UCSD-AML1 (cell line): ENCODE results near the gene P2RX3.

Experiments
- DNase-seq: peaks from one replicate; lab custom pipeline; 2025; ENCODE audit not compliant: unreplicated experiment; lab: John Stamatoyannopoulos, UW

Gene P2RX3

DNA sequence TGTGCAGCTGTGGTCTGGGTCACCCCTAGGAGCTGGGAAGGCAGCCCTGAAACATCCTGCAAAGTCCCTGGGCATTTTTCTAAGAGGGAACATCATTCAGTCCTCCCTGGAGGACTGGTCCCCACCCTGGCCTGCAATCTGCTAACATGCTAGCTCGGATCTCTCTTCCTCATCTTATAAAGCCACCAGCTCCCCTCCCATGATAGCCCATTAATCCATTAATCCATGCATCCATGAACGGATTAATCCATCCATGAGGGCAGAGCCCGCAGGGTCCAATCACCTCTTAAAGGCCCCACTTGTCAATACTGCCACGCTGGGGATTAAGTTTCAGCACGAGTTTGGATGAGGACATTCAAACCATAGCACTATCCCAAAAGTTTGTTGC, 30.7 kb downstream of the P2RX3 start:
- DNase-seq, result no peak

- no peak for DNase-seq
Observed at GRCh38 chr11:57370251-57370650, 32.1 kb downstream of the P2RX3 start.

DNA sequence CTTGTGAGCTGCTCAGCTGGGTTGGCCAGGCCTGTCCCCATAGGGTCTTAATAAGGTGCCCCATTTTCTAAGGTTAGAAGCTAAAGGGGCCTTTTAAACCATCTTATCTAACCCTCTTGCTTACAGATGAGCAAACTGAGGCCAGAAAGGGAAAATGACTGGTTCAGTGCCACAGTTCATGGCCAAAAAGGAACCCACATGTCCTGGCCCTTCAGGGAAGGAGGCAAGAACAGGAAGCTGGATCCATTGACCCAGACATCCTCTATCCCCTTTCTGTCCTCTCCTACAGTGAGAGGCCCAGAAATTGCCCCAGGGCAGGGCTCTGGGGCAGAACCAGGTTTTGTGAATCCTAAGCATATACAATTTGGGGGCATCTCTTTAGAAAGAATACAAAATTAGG, 32.8 kb downstream of the P2RX3 start:
- DNase-seq, result no peak

GRCh38 chr11:57373146-57373545, 35.0 kb downstream of the P2RX3 start:
- no peak for DNase-seq

DNA sequence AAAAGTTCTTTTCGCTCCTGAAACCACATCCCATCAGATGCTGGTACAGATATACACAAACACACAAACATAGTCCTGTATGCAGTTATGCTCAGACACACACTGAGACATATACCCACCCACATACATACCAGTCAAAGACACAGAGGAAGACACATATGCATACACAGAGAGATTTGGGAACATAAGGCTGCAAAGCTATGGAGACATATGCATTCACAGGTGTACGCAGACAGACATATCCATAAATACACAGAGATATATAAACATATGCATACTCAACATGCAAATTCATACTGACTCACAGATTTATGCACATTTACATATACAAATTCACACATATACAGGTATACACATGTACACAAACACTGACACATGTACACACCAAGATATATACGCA, 36.8 kb downstream of the P2RX3 start:
- DNase-seq, result no peak

DNA sequence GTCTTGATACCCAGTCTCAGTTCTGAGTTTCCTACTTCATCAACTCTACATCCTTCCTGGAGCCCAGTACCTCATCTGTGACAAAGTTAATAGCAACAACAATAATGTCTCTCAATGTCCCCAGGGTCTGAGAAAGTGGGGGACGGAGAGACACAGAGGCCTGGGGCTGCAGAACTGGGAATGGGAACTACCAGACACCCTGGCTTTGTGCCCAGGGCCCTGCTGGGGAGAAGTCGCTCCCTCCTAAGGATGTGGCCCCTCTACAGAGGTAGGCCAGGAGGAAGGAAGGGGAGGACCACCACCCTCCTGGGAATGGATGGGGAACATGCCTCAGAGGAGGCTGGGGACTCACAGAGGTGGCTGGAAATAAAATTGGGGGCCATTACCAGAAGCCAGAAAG, 37.3 kb downstream of the P2RX3 start:
- DNase-seq, result no peak

- no peak for DNase-seq
Observed at GRCh38 chr11:57376095-57377090, 38.2 kb downstream of the P2RX3 start.

DNA sequence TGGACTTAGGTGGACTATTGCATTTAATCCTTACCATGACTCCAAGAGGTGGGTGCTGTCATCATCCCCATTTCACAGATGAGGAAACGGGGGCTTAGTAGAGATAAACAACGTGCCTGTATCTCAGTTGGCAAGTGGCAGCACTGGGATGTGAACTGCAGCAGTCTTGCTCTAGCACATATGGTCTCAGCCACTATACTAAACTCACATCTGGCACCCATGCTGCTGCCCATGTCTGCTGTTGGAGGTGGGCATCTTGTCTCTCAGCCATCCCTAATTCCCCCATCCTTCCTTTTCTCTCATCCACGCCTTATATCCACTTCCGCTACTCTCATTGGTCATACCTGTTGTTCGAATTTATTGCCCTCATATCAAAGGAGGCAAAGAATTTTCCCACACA, 39.0 kb downstream of the P2RX3 start:
- DNase-seq, result no peak

DNA sequence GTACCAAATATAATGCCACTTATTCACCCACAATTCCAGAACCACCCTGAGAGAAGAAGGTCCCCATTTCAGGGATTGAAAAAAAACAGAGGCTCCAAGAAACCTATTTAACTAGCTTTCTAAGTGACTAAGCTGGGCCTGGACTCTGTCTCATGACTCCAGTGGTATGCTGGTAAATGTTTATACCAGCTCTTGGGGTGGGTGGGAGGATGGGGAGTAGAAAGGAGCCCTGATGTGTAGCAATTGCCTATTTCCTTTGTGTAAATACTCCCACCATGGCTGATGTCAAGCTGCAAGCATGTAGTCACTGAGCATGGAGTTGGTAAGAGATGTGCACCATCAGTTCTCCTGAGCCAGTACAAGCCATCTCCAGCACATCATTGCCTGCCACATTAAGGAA, 40.0 kb downstream of the P2RX3 start:
- DNase-seq, result no peak

- peak; percentile 22 for DNase-seq
Observed at GRCh38 chr11:57379732-57380131, 41.6 kb downstream of the P2RX3 start.

GRCh38 chr11:57380975-57381374, 42.8 kb downstream of the P2RX3 start, which contains the start of gene PRG3:
TSS of gene PRG3 (minus strand) at chr11:57381150. CDS start at chr11:57380708, 442 bp downstream.
- no peak for DNase-seq

DNA sequence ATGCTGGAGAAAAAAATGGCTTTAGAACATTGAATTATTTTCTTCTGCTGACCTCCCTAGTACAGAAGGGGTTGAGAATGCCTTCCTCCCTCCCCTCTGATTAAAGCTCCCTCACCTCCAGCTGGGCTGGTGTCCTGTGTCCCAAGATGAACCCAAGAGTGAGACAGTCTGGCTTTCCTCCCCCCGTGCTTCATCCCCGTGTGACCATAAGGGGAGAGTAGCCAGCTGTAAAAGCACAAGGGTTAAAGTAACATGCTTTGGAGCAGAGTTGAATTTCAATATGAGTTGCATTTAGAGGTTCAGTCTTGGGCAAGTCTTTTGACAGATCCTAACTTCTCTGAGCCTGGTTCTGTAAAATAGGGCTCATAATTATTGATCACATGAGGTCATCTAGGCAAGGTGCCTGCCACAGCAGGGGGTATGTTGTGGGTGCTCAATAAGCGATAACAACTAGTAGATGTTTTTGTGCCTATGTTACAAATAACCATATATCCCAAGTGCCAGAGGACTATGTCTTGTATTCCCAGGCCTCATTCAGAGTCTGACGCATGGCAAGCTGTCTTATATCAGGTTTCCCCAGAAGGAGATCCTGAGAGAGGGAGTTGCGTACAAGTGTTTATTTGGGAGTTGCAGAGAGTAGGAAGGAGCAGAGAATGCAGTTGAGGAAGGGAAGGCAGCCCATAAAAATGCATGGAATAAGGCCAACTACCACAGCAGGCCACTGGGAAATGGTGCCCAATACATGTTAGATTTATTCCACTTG, 48.2 kb downstream of the P2RX3 start:
- DNase-seq, result no peak

DNA sequence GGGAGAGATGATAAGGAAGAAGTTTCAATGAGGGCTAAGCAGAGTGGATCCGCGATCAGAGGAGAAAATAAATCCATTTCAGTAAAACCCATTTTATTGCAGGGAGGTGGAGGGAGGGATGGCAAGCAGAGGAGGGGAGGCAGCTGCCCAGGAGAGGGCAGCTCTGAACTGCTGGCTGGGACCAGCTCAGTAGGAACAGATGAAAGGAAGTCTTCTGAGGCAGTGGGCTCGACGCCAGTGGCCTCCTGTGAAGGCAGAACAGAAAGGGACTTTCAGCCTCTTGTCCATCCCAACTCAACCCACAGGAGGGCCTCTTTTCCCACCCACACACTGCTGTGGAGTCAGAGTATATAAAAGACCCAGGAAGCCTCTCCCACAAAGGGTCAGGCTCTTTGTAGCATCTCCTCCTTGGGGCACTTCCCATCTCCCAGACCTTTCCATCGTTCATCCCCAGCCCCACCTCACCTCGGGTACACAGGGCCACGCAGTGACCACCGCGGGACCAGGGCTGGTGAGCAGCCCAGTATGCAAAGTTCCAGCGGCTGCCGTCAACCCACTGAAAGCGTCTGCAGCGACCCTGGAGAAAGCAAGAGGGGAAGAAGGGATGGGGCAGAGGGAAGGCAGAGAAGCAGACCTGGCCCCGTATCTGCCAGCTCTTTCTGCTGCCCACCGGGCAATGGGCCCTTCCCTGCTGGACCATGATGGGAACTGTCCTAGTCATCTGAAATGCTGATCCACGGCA, 49.3 kb downstream of the P2RX3 start:
- DNase-seq, result peak; percentile 49

DNA sequence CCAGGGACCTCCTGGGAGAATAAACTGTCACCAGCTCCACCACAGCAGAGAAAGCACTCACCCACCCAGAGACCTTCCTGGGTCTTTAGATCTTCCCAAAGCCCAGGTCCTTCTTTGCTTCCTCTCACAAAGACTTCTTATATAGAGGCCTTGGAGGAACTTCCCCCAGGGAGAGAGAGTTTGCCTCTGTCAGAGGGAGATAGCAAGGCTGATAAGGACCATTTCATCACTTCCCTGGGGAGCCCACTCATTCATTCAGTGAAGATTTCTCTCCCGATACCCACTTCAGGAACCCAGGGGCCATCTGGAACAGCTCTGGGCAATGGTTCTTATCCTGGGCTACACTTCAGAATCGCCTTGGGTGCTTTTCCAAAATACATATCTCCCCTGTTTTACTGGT, 52.4 kb downstream of the P2RX3 start, which contains the start of gene PRG2:
TSS of gene PRG2 (minus strand) at position 116 of the 400 bp plus-strand sequence. CDS start 706 bp downstream, outside the sequence.
- DNase-seq, result no peak

DNA sequence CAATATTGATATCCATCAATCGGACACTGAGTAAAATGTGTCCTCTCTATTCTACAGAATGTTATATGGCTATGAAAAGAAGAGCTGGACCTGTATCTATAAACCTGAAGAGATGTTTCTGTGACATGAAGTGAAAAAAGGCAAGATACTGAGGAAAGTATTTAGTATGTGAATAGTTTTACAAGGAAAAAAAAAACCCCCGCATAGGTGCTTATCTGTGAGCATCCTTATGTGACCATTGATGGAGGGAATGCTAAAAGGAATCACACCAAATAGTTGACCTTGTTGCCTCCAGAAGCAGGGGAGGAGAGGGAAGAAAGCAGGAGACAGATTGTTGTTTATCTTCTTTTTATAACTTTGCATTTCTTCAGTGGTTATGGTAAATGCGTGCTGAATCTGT, 53.0 kb downstream of the P2RX3 start:
- no peak for DNase-seq

- DNase-seq, result no peak
Observed at GRCh38 chr11:57391539-57391938, 53.4 kb downstream of the P2RX3 start.

GRCh38 chr11:57392066-57392762, 54.1 kb downstream of the P2RX3 start:
- DNase-seq, result no peak

- no peak for DNase-seq
Observed at GRCh38 chr11:57392763-57393105, 54.6 kb downstream of the P2RX3 start.

DNA sequence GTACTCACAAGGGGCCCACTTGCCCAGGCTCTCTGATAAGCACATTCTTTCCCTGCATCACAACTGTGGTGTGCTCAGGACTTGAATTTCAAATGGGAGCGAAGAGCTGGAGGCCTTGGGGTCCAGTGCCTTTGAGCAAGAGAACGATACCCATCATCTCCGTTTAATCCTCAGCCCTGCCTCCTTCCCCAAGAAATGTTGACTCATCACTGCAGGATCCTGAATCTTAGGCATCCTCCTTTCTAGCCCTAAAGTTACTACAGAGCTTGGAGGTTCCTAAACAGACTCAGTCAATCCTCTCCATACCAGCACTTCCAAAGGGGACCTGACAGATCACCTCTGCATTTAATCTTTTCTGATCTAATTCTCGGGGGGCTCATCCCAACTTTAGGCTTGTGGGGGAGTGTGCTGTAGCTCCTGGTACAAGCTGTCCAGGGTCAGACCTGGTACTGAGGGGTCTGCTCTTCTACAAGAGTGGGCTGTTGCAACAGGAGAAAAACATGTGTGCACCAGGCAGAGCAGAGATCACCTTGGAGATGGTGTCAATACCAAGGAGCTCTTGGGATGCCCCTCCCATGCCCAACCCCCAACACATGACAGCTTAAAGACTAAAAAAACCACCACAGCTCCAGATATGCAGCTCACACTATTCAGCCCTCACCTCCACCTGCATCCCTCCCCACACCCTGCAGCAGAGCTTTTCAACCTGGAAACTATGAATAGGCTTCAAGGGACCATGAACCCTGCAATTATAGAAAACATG, 56.2 kb downstream of the P2RX3 start:
- DNase-seq, result no peak
